Keratinocyte (primary cell): ENCODE measurements around the gene KMT2E. TPM values are rescaled to one million over a fixed set of nuclear protein-coding genes. Genes with fewer than 3 reads are reported as not detected.
A peak's percentile ranks its signal among the peaks of the same experiment; 100 is the strongest.

Source experiments
- DNase-seq: peaks from one replicate; pipeline ENCODE4 v3.0.0-alpha.2; 2011; ENCODE audit warnings: low read depth, missing footprints, low spot score
- FAIRE-seq: peaks from 2 replicates; lab custom pipeline; 2011; peaks lifted over from hg19 to GRCh38; lab: Jason Lieb, UNC
- H2AFZ ChIP-seq: 2 replicates; pipeline ENCODE4 v1.6.0; 2012; ENCODE audit warnings: low read length, control low read depth, inconsistent platforms; ENCODE audit not compliant: control insufficient read depth
- H3K27ac ChIP-seq: 2 replicates; pipeline ENCODE4 v1.5.1; 2011; ENCODE audit warnings: low read length; ENCODE audit not compliant: control insufficient read depth, insufficient read depth
- H3K27me3 ChIP-seq: 3 replicates; pipeline ENCODE4 v1.6.0; 2011; ENCODE audit warnings: low read length; ENCODE audit not compliant: control insufficient read depth, insufficient read depth; ENCODE audit errors: extremely low read depth
- H3K36me3 ChIP-seq, 2 experiments: 2 replicates in 1 of 2; 3 replicates in 1 of 2; pipeline ENCODE4 v1.5.1; 2011; ENCODE audit warnings: low read length in 2 of 2, mild to moderate bottlenecking in 1 of 2; ENCODE audit not compliant: control insufficient read depth in 2 of 2, insufficient read depth in 2 of 2; ENCODE audit errors: extremely low read depth in 1 of 2
- H3K4me1 ChIP-seq: 3 replicates; pipeline ENCODE4 v1.5.1; 2011; ENCODE audit warnings: low read length; ENCODE audit not compliant: control insufficient read depth, insufficient read depth; ENCODE audit errors: extremely low read depth
- H3K4me2 ChIP-seq: 3 replicates; pipeline ENCODE4 v1.6.0; 2011; ENCODE audit warnings: low read depth, low read length; ENCODE audit not compliant: control insufficient read depth, insufficient read depth; ENCODE audit errors: extremely low read depth
- H3K4me3 ChIP-seq, 3 experiments: fragments of 200-600 bp in 1 of 3; sonication (generic) in 1 of 3; 2 replicates in 2 of 3; 3 replicates in 1 of 3; pipeline ENCODE4 v1.5.1; 2011 to 2016; ENCODE audit warnings: low read length in 3 of 3, mild to moderate bottlenecking in 3 of 3, control low read depth in 2 of 3, inconsistent platforms in 1 of 3, low read depth in 1 of 3, mixed read lengths in 1 of 3, mixed run types in 1 of 3, moderate library complexity in 1 of 3; ENCODE audit not compliant: control insufficient read depth in 2 of 3, insufficient read depth in 2 of 3; ENCODE audit errors: extremely low read depth in 1 of 3
- H3K79me2 ChIP-seq: 2 replicates; pipeline ENCODE4 v1.6.0; 2012; ENCODE audit warnings: low read length; ENCODE audit not compliant: control insufficient read depth, insufficient read depth
- H3K9ac ChIP-seq: 3 replicates; pipeline ENCODE4 v1.6.0; 2011; ENCODE audit warnings: low read length; ENCODE audit not compliant: control insufficient read depth, insufficient read depth; ENCODE audit errors: extremely low read depth
- H3K9me1 ChIP-seq: 3 replicates; pipeline ENCODE4 v1.6.0; 2011; ENCODE audit warnings: low read length; ENCODE audit not compliant: control insufficient read depth, insufficient read depth; ENCODE audit errors: extremely low read depth
- H3K9me3 ChIP-seq: 2 replicates; pipeline ENCODE4 v1.5.1; 2012; ENCODE audit warnings: low read depth, low read length; ENCODE audit not compliant: control insufficient read depth
- H4K20me1 ChIP-seq: 3 replicates; pipeline ENCODE4 v1.6.0; 2011; ENCODE audit warnings: low read length; ENCODE audit not compliant: control insufficient read depth, insufficient read depth; ENCODE audit errors: extremely low read depth
- CTCF ChIP-seq, 3 experiments: IDR thresholded peaks in 1 of 3; conservative IDR thresholded peaks in 1 of 3; optimal IDR thresholded peaks in 1 of 3; 2 replicates in 2 of 3; 3 replicates in 1 of 3; pipeline versions ENCODE3 to v1.5.1; 2011; ENCODE audit warnings: low read length in 3 of 3, mild to moderate bottlenecking in 3 of 3, moderate library complexity in 2 of 3, control low read depth in 1 of 3, inconsistent platforms in 1 of 3; ENCODE audit not compliant: insufficient read depth in 2 of 3; ENCODE audit errors: extremely low read depth in 1 of 3
- EZH2 ChIP-seq: IDR thresholded peaks from one replicate; pipeline ENCODE4 v1.6.1; 2012; ENCODE audit warnings: inconsistent platforms, mild to moderate bottlenecking, low read length, moderate library complexity
- dilution Hi-C: fragments of 300-500 bp; cut with MboI; formaldehyde crosslinking; loops from one replicate; pipeline ENCODE4 v1.7.0; 2020; ENCODE audit warnings: low sequenced_read_pairs; ENCODE audit not compliant: extremely low pct_ligation_motif_present
- polyA plus RNA-seq, 5 experiments: library from polyadenylated mRNA; depleted of rRNA in 3 of 5; stranded (reverse) in 3 of 5; stranded (forward) in 1 of 5; unstranded in 1 of 5; fragments of >200 nt; gene quantifications; 1 replicate in 1 of 5; 2 replicates in 3 of 5; 3 replicates in 1 of 5; pipeline versions ENCODE4 v1.2.1 to v1.2.3, GENCODE V29; 2011 to 2012; ENCODE audit warnings: missing spikeins in 2 of 5, low read depth in 1 of 5, low replicate concordance in 1 of 5

KMT2E gene
- polyA plus RNA-seq, 1 donor (not counting 4 experiments of a cell fraction or from before 2014, with no cell fraction given), result 12.9 TPM

DNA sequence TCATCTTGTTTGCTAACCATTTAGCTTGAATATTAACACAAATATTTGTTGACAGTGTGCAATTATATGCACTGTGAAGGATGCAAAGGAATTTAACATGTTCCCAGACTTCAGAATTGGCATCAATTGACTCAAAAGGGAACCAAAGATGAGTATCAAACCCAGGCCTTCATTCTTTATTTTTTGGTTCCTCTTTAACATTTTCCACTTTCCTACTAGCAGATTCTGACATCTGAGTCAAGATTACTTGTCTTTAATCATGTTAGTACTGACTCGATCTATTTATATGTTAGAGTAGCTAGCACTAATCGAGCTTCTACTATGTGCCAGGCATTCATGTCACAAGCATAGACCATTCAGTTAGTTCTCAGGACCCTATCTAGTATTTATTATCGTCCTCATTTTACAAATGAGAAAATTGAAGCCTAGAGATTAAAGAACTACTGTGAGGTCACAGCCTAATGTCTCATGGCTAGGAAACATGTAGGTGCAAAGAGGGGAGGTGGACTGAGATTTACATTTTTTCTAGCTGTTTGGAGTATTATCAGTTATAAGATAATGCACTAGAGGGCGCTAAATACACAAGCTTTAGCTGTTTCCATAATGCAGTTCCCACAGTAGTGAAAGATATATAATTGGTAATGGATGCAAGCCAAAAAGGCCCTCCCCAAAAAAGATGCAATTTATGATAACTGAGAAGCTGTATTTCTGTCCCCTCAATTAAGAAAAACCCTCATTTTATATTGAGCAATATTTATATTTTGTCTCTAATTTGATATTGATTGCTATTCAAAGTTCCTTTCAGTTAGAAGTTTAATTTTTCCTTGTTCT lies 32.9 kb upstream of the KMT2E start:
- H3K79me2 ChIP-seq, result peaks cover 26% of the 10 kb centered on the region
- dilution Hi-C loops, result no loop called here
- FAIRE-seq, result no peak
- no peak for DNase-seq
- peak overlapping the region in 1 of 3 experiments; percentile 11 for H3K4me3 ChIP-seq
- H3K9me3 ChIP-seq, result no peaks in the 10 kb centered on the region
- peak overlapping the region; percentile 87 for H3K27ac ChIP-seq
- H3K4me1 ChIP-seq, result peaks cover 68% of the 10 kb centered on the region
- H2AFZ ChIP-seq, result no peak overlapping the region
- no peaks in the 10 kb centered on the region for H3K9me1 ChIP-seq
- H3K36me3 ChIP-seq, result peaks cover 0 to 5% of the 10 kb centered on the region in 2 experiments
- H4K20me1 ChIP-seq, result no peaks in the 10 kb centered on the region
- H3K4me2 ChIP-seq, result peak overlapping the region; percentile 46
- H3K27me3 ChIP-seq, result no peaks in the 10 kb centered on the region
- TF ChIP-seq CTCF (optimal IDR thresholded peaks at IDR 0.05 in 1 of 3, IDR thresholded peaks at IDR 0.05 in 1 of 3, conservative IDR thresholded peaks at IDR 0.05 in 1 of 3; ENCODE audit: extremely low read depth in 1 of 3, insufficient read depth in 2 of 3, low read length in 3 of 3) (peak in 2 of 3 experiments; percentile 36 to 57), EZH2 (no peak)
- H3K9ac ChIP-seq, result peak overlapping the region; percentile 64

DNA sequence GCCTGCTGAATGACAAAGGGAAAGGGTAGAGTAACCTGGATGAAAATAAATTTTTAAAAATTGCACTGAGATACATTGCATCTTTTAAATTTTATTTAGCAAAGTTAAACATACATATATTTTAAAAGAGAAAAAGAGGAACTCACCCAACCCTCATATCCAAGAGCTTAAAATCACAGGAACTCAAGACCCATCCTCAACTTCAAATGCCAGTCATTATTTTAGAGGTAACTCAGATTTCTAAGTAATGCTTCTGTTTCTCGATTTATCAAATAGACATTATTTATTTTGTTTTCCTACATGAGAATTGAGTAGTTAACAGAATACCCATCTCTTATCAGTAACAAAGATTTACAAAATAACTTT lies 32.4 kb upstream of the KMT2E start:
- TF ChIP-seq CTCF (optimal IDR thresholded peaks at IDR 0.05 in 1 of 3, IDR thresholded peaks at IDR 0.05 in 1 of 3, conservative IDR thresholded peaks at IDR 0.05 in 1 of 3; ENCODE audit: extremely low read depth in 1 of 3, insufficient read depth in 2 of 3, low read length in 3 of 3) (no peak), EZH2 (no peak)
- H3K79me2 ChIP-seq, result peaks cover 32% of the 10 kb centered on the region
- no peak overlapping the region for H3K9ac ChIP-seq
- no peak for DNase-seq
- H4K20me1 ChIP-seq, result no peaks in the 10 kb centered on the region
- H3K36me3 ChIP-seq, result peaks cover 1 to 5% of the 10 kb centered on the region in 2 experiments
- peak overlapping the region; percentile 19 for H3K27ac ChIP-seq
- H3K4me1 ChIP-seq, result peaks cover 71% of the 10 kb centered on the region
- dilution Hi-C loops, result no loop called here
- H3K4me2 ChIP-seq, result no peak overlapping the region
- H3K4me3 ChIP-seq, result no peak overlapping the region
- FAIRE-seq, result no peak
- no peak overlapping the region for H2AFZ ChIP-seq
- H3K9me3 ChIP-seq, result no peaks in the 10 kb centered on the region
- no peaks in the 10 kb centered on the region for H3K27me3 ChIP-seq
- no peaks in the 10 kb centered on the region for H3K9me1 ChIP-seq
